ENCODE results near the gene GPR39. TPM values are rescaled to one million over a fixed set of nuclear protein-coding genes. Genes with fewer than 3 reads are reported as not detected.

The GPR39 gene
- total RNA-seq, 2 donors from 2014 or later: 3.6 to 5.3 TPM

- H3K9me3 ChIP-seq: no peaks in the 10 kb centered on the region
- 90% methylated on average over 4 of the region's 4 CpGs for WGBS
- TF ChIP-seq CTCF (IDR thresholded peaks at IDR 0.05) (no peak), POLR2A (IDR thresholded peaks at IDR 0.05) (no peak), POLR2AphosphoS5 (IDR thresholded peaks at IDR 0.05) (no peak)
- H3K4me1 ChIP-seq (replicated peaks): no peaks in the 10 kb centered on the region
- H3K36me3 ChIP-seq: no peaks in the 10 kb centered on the region
- H3K4me3 ChIP-seq: no peak overlapping the region
- no peak for DNase-seq (ENCODE audit: low spot score)
- intact Hi-C loops (cut with DNase I): no loop called here
- H3K27me3 ChIP-seq (replicated peaks; ENCODE audit: insufficient read depth): no peaks in the 10 kb centered on the region
- H3K27ac ChIP-seq: no peak overlapping the region
These were observed 237.7 kb downstream of the GPR39 start for GRCh38 chr2:132654335-132654734.

- WGBS: 91% methylated on average over 7 of the region's 7 CpGs
- Histone ChIP-seq H3K4me3 (no peak overlapping the region), H3K27me3 (replicated peaks; ENCODE audit: insufficient read depth) (no peaks in the 10 kb centered on the region), H3K36me3 (no peaks in the 10 kb centered on the region), H3K9me3 (no peaks in the 10 kb centered on the region), H3K4me1 (replicated peaks) (no peaks in the 10 kb centered on the region), H3K27ac (no peak overlapping the region)
- intact Hi-C loops (cut with DNase I): no loop called here
- no peak for TF ChIP-seq POLR2AphosphoS5 (IDR thresholded peaks at IDR 0.05)
- TF ChIP-seq POLR2A (IDR thresholded peaks at IDR 0.05): no peak
- TF ChIP-seq CTCF (IDR thresholded peaks at IDR 0.05): no peak
- no peak for DNase-seq (ENCODE audit: low spot score)
These were observed 238.4 kb downstream of the GPR39 start for GRCh38 chr2:132654968-132655367.

- TF ChIP-seq POLR2A (IDR thresholded peaks at IDR 0.05) (no peak), CTCF (IDR thresholded peaks at IDR 0.05) (no peak), POLR2AphosphoS5 (IDR thresholded peaks at IDR 0.05) (no peak)
- Histone ChIP-seq H3K36me3 (no peaks in the 10 kb centered on the region), H3K4me3 (no peak overlapping the region), H3K4me1 (replicated peaks) (no peaks in the 10 kb centered on the region), H3K27me3 (replicated peaks; ENCODE audit: insufficient read depth) (no peaks in the 10 kb centered on the region), H3K9me3 (no peaks in the 10 kb centered on the region), H3K27ac (no peak overlapping the region)
- 57% methylated on average over 7 of the region's 7 CpGs for WGBS
- intact Hi-C loops (cut with DNase I): no loop called here
- DNase-seq (ENCODE audit: low spot score): no peak
These were observed 239.8 kb downstream of the GPR39 start for GRCh38 chr2:132656266-132656975.

- Histone ChIP-seq H3K36me3 (no peaks in the 10 kb centered on the region), H3K9me3 (no peaks in the 10 kb centered on the region), H3K27ac (no peak overlapping the region), H3K27me3 (replicated peaks; ENCODE audit: insufficient read depth) (no peaks in the 10 kb centered on the region), H3K4me3 (no peak overlapping the region), H3K4me1 (replicated peaks) (no peaks in the 10 kb centered on the region)
- TF ChIP-seq CTCF (IDR thresholded peaks at IDR 0.05) (no peak), POLR2A (IDR thresholded peaks at IDR 0.05) (no peak), POLR2AphosphoS5 (IDR thresholded peaks at IDR 0.05) (no peak)
- no peak for DNase-seq (ENCODE audit: low spot score)
- intact Hi-C loops (cut with DNase I): no loop called here
- 80% methylated on average over 3 of the region's 3 CpGs for WGBS
These were observed 242.7 kb downstream of the GPR39 start for GRCh38 chr2:132659331-132659730.

- H3K27ac ChIP-seq: no peak overlapping the region
- H3K27me3 ChIP-seq (replicated peaks; ENCODE audit: insufficient read depth): no peaks in the 10 kb centered on the region
- WGBS: 23% methylated on average over 3 of the region's 3 CpGs
- H3K4me3 ChIP-seq: no peak overlapping the region
- H3K36me3 ChIP-seq: no peaks in the 10 kb centered on the region
- intact Hi-C loops (cut with DNase I): no loop called here
- TF ChIP-seq POLR2AphosphoS5 (IDR thresholded peaks at IDR 0.05) (no peak), CTCF (IDR thresholded peaks at IDR 0.05) (no peak), POLR2A (IDR thresholded peaks at IDR 0.05) (no peak)
- no peaks in the 10 kb centered on the region for H3K4me1 ChIP-seq (replicated peaks)
- H3K9me3 ChIP-seq: no peaks in the 10 kb centered on the region
- DNase-seq (ENCODE audit: low spot score): no peak
These were observed 246.1 kb downstream of the GPR39 start for GRCh38 chr2:132662732-132663131.
